ENCODE measurements around the gene MYH7B.

The MYH7B gene

DNA sequence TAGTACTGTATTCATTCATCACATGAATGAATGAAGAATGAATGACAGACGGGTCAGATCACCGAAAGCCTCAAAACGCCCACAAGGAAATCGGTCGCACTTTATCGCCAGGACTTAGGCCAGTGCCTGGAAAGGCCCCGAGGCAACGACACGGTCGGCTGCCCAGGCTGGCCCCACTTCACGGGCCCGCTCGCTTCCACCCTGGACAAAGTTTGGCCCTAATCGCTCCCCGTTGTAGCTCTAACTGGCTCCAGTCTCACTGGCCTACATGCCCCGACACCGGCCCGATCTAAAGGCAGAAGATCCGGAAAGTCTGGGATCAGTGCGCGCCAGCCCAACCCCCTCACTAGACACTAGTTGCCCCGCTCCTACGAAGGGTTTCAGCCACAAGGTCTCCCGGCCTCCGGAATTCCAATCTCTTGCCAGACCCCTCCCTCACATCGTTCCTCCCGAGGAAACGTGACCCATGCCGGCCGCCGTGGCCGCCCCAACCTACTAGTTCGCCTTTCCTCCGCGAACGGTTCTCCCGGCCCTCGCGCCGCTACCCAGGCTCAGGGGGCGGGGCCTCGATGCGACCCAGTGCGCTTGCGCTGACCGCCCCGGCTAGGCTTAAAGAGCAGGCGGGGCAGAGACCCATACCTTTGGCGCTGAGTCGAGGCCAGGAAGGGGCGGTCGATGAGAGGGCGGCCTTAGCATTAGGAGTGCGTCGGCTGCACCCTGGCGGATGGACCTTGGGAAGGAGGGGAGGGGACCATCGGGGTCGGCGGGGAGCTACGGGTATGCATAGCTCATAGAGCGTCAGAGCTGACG lies at the start of gene MYH7B, which contains the start of gene GSS:
Gene MYH7B, plus strand, starts transcription at position 638 of the 810 bp plus-strand sequence. CDS start 22,138 bp downstream, outside the sequence.
Gene GSS, minus strand, starts transcription at position 576 of the 810 bp plus-strand sequence. CDS start 3,954 bp downstream, outside the sequence.
- peak within 1 kb of the TSS; percentile 62 for H3K4me3 ChIP-seq (ENCODE audit: low read depth, low read length)
- peak; percentile 97 for DNase-seq (ENCODE audit: low read depth, low spot score)
- in situ Hi-C loops (cut with HindIII; ENCODE audit: low sequenced_read_pairs) = no loop called here
- TF ChIP-seq, protein P1, sequence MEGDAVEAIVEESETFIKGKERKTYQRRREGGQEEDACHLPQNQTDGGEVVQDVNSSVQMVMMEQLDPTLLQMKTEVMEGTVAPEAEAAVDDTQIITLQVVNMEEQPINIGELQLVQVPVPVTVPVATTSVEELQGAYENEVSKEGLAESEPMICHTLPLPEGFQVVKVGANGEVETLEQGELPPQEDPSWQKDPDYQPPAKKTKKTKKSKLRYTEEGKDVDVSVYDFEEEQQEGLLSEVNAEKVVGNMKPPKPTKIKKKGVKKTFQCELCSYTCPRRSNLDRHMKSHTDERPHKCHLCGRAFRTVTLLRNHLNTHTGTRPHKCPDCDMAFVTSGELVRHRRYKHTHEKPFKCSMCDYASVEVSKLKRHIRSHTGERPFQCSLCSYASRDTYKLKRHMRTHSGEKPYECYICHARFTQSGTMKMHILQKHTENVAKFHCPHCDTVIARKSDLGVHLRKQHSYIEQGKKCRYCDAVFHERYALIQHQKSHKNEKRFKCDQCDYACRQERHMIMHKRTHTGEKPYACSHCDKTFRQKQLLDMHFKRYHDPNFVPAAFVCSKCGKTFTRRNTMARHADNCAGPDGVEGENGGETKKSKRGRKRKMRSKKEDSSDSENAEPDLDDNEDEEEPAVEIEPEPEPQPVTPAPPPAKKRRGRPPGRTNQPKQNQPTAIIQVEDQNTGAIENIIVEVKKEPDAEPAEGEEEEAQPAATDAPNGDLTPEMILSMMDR (IDR thresholded peaks at IDR 0.05; ENCODE audit: low read depth, low read length) = peak; percentile 50

GRCh38 chr20:34907616-34908469 lies 47.8 kb upstream of the MYH7B start:
- TF ChIP-seq, protein P1 (IDR thresholded peaks at IDR 0.05; ENCODE audit: low read depth, low read length) = no peak
- in situ Hi-C loops (cut with HindIII; ENCODE audit: low sequenced_read_pairs) = no loop called here
- no peak overlapping the region for H3K4me3 ChIP-seq (ENCODE audit: low read depth, low read length)
- peak; percentile 84 for DNase-seq (ENCODE audit: low read depth, low spot score)

DNA sequence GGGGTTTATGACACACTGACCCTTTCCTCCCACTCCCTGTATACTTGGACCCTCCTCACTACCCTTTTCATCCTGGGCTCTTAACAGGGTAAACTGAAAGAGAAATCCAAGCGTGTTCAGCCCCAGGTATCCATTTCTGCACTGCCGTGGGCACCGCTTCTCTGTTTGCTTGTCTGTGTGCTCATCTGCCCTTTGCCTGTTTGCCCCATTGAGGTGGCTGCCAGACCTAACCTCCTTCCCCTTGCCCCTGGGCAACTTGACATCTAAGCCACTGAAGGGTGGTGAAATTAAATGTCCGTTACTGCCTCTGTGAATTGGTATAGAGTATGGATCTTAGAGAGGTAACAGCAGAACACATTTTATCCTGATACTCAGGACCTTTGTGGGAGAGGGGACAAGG lies 40.5 kb upstream of the MYH7B start:
- in situ Hi-C loops (cut with HindIII; ENCODE audit: low sequenced_read_pairs) = no loop called here
- H3K4me3 ChIP-seq (ENCODE audit: low read depth, low read length) = no peak overlapping the region
- DNase-seq (ENCODE audit: low read depth, low spot score) = no peak
- TF ChIP-seq, protein P1 (IDR thresholded peaks at IDR 0.05; ENCODE audit: low read depth, low read length) = no peak

- in situ Hi-C loops (cut with HindIII; ENCODE audit: low sequenced_read_pairs) = no loop called here
- TF ChIP-seq, protein P1 (IDR thresholded peaks at IDR 0.05; ENCODE audit: low read depth, low read length) = no peak
Measured at GRCh38 chr20:34915749-34916455, 39.8 kb upstream of the MYH7B start.

GRCh38 chr20:34916774-34917354 lies 38.8 kb upstream of the MYH7B start:
- DNase-seq (ENCODE audit: low read depth, low spot score) = no peak
- TF ChIP-seq, protein P1 (IDR thresholded peaks at IDR 0.05; ENCODE audit: low read depth, low read length) = no peak
- in situ Hi-C loops (cut with HindIII; ENCODE audit: low sequenced_read_pairs) = no loop called here

More at GRCh38 chr20:34915749-34916455, 39.8 kb upstream of the MYH7B start:
- no peak overlapping the region for H3K4me3 ChIP-seq (ENCODE audit: low read depth, low read length)
- no peak for DNase-seq (ENCODE audit: low read depth, low spot score)

More at GRCh38 chr20:34916774-34917354, 38.8 kb upstream of the MYH7B start:
- H3K4me3 ChIP-seq (ENCODE audit: low read depth, low read length) = no peak overlapping the region
